ENCODE results near the gene SUGP1. TPM values are rescaled to one million over a fixed set of nuclear protein-coding genes. Genes with fewer than 3 reads are reported as not detected.

The SUGP1 gene
- total RNA-seq, 2 donors from 2014 or later = 13.5 to 16.3 TPM

DNA sequence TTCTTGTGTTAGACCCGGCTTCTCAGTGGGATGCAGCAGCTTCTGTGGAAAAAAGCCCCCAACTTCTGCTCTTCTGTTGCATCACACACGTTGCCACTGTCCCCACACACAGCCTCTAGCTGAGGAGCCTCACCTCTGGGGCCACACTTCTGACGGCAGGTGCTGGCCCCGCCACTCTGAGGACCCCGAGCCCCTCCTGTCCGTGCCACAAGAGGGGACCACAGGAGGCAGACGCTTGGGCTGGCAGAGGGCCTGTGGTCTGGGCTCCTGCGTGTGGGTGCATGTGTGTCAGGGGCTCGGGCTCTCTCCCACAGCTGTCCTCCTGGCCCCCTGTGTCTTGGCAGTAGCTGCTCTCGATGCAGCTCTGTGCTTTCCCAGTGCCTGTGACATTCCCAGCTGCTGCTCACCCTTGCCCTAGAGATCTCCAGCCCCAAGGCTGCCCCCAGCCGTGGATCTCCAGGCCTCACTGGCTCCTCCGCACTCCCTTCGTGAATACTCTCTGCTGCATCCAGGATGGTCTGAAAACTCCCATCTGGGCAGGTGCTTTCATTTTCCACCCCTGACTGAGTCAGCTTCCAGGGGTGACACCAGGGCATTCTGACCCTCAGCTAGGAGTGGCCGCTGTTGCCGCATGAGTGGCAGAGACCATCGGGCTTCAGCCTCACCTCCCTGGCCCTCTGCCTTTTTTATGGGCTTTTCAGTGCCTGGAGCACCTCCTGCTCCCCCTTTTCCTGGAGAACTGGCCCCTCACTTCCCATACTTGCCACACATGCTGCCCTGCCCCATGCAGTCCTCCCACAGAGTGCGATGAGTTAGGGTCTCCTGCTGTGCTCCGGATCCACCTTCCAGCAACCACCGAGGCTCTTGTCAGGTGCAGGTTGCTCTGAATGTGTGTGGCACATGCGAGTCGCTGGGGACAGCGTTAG, 14.0 kb upstream of the SUGP1 start:
- TF ChIP-seq, protein P1, sequence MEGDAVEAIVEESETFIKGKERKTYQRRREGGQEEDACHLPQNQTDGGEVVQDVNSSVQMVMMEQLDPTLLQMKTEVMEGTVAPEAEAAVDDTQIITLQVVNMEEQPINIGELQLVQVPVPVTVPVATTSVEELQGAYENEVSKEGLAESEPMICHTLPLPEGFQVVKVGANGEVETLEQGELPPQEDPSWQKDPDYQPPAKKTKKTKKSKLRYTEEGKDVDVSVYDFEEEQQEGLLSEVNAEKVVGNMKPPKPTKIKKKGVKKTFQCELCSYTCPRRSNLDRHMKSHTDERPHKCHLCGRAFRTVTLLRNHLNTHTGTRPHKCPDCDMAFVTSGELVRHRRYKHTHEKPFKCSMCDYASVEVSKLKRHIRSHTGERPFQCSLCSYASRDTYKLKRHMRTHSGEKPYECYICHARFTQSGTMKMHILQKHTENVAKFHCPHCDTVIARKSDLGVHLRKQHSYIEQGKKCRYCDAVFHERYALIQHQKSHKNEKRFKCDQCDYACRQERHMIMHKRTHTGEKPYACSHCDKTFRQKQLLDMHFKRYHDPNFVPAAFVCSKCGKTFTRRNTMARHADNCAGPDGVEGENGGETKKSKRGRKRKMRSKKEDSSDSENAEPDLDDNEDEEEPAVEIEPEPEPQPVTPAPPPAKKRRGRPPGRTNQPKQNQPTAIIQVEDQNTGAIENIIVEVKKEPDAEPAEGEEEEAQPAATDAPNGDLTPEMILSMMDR (IDR thresholded peaks at IDR 0.05) = no peak
- no peak for TF ChIP-seq POLR2A (IDR thresholded peaks at IDR 0.05)
- H3K4me1 ChIP-seq = no peaks in the 10 kb centered on the region
- no peak for ATAC-seq
- H3K27ac ChIP-seq = no peak overlapping the region
- H3K9me3 ChIP-seq = no peaks in the 10 kb centered on the region
- no peak for DNase-seq
- H3K36me3 ChIP-seq (replicated peaks in 1 of 2; ENCODE audit: insufficient read depth in 1 of 2, low read depth in 2 of 2) = peaks cover 13 to 31% of the 10 kb centered on the region in 2 donors
- intact Hi-C loops (cut with DNase I) = no loop called here
- no peaks in the 10 kb centered on the region for H3K27me3 ChIP-seq
- H3K4me3 ChIP-seq = no peak overlapping the region
- 83 to 84% methylated on average over 13 to 21 of the region's 22 CpGs for WGBS, 2 donors

DNA sequence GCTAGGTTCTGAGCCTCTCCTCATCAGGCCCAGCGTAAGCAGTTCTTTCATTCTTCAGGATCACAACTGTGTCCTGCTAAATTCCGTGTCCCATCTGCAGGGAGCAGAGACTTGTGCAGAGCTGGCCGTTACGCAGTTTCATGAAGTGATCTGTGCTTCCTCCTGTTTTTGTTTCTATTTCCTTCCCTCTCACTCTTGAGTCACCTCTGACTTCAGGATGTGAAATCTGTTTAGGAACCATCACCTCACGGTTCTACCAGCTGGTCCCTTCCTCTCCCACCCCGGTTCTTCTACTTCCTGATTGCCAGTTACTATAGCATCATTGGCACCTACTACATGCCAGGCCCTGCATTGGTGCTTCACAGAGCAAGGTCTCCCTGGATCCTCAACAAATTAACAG, 8.8 kb upstream of the SUGP1 start:
- H3K36me3 ChIP-seq (replicated peaks in 1 of 2; ENCODE audit: insufficient read depth in 1 of 2, low read depth in 2 of 2) = peaks cover 0 to 12% of the 10 kb centered on the region in 2 donors
- H3K27me3 ChIP-seq = no peaks in the 10 kb centered on the region
- WGBS, 2 donors = 64 to 83% methylated on average over 6 of the region's 6 CpGs
- DNase-seq (no peak), ATAC-seq (no peak)
- H3K4me3 ChIP-seq = no peak overlapping the region
- intact Hi-C loops (cut with DNase I) = no loop called here
- TF ChIP-seq, protein P1 (IDR thresholded peaks at IDR 0.05) = no peak
- no peak for TF ChIP-seq POLR2A (IDR thresholded peaks at IDR 0.05)
- no peaks in the 10 kb centered on the region for H3K9me3 ChIP-seq
- H3K4me1 ChIP-seq = no peaks in the 10 kb centered on the region
- no peak overlapping the region for H3K27ac ChIP-seq

DNA sequence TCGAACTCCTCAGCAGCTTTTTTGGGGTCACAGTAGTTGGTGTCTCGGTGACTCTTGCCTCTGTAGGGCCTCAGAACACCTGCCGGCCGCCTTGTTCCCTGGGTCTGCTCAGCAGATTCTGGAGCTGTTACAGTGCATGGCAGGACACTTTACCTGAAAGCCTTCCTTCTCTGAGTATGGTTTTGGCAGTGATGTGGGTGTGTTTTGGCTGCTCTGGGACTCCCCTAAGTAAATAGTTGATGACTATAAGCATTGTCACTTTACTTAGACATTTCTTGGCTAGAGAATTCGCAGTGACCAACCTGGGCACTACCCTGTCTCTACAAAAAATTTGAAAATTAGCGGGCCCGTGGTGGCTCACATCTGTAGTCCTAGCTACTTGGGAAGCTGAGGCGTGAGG, 7.4 kb upstream of the SUGP1 start:
- WGBS, 2 donors = 91 to 94% methylated on average over 7 to 8 of the region's 8 CpGs
- Histone ChIP-seq H3K9me3 (no peaks in the 10 kb centered on the region), H3K36me3 (replicated peaks in 1 of 2; ENCODE audit: insufficient read depth in 1 of 2, low read depth in 2 of 2) (peaks cover 0 to 12% of the 10 kb centered on the region in 2 donors), H3K27me3 (no peaks in the 10 kb centered on the region), H3K4me1 (peaks cover 6% of the 10 kb centered on the region), H3K4me3 (no peak overlapping the region), H3K27ac (no peak overlapping the region)
- TF ChIP-seq, protein P1 (IDR thresholded peaks at IDR 0.05) = no peak
- TF ChIP-seq POLR2A (IDR thresholded peaks at IDR 0.05) = no peak
- intact Hi-C loops (cut with DNase I) = no loop called here
- DNase-seq = no peak
- no peak for ATAC-seq

DNA sequence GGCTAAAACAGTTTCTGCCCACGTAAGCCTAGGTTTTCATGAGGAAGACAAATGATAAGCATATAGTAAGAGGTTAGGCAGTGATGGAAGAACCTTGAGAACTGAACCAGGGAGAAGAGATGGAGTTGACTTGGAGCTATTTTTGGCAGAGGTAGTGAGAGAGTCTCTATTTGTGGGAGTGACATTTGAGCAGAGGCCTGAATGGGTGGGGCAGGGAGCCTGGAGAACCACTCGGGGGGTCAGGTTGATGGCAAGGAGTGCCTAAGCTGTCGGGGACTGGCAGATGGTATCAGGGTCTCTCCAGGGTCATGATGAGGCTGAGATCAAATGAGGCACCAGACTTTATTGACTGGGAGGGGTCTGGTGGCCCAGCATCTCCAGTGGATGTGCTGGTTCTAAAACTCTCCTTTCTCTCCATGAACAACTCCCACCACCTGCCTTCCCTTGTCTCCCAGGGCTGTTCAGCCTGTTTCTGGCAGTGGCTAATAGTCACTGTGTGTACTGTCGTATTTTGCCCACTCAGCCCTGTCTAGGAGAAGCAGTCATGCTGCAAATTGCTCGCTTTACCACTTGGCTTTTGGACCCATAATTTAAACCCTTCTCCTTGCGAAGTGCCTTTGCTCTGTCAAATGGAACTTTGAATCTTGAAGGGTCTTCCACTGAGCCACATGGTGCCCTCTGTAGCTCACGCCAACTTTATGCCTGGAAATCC, 3.9 kb upstream of the SUGP1 start:
- intact Hi-C loops (cut with DNase I) = no loop called here
- H3K36me3 ChIP-seq (replicated peaks in 1 of 2; ENCODE audit: insufficient read depth in 1 of 2, low read depth in 2 of 2) = peaks cover 0 to 5% of the 10 kb centered on the region in 2 donors
- 85 to 88% methylated on average over 7 of the region's 7 CpGs for WGBS, 2 donors
- H3K4me3 ChIP-seq = no peak overlapping the region
- H3K27me3 ChIP-seq = no peaks in the 10 kb centered on the region
- H3K4me1 ChIP-seq = peaks cover 27% of the 10 kb centered on the region
- H3K27ac ChIP-seq = no peak overlapping the region
- DNase-seq = no peak
- ATAC-seq = no peak
- no peak for TF ChIP-seq POLR2A (IDR thresholded peaks at IDR 0.05)
- TF ChIP-seq, protein P1 (IDR thresholded peaks at IDR 0.05) = no peak
- no peaks in the 10 kb centered on the region for H3K9me3 ChIP-seq

Measured in body of pancreas (tissue), 4 donors.